ENCODE measurements around the gene NRDC.

The NRDC gene

GRCh38 chr1:51752073-51752948 lies 126.2 kb downstream of the NRDC start:
- no peak for TF ChIP-seq CTCF (IDR thresholded peaks at IDR 0.05; ENCODE audit: insufficient read depth, missing control alignments)
- DNase-seq (ENCODE audit: insufficient read length, low spot score) = no peak
- FAIRE-seq = no peak

GRCh38 chr1:51750729-51751128 lies 127.8 kb downstream of the NRDC start:
- no peak for TF ChIP-seq CTCF (IDR thresholded peaks at IDR 0.05; ENCODE audit: insufficient read depth, missing control alignments)
- FAIRE-seq = no peak
- no peak for DNase-seq (ENCODE audit: insufficient read length, low spot score)

GRCh38 chr1:51750218-51750617 lies 128.3 kb downstream of the NRDC start:
- FAIRE-seq (no peak), DNase-seq (ENCODE audit: insufficient read length, low spot score) (no peak)
- TF ChIP-seq CTCF (IDR thresholded peaks at IDR 0.05; ENCODE audit: insufficient read depth, missing control alignments) = no peak

GRCh38 chr1:51749151-51749550 lies 129.4 kb downstream of the NRDC start:
- TF ChIP-seq CTCF (IDR thresholded peaks at IDR 0.05; ENCODE audit: insufficient read depth, missing control alignments) = no peak
- FAIRE-seq = no peak
- no peak for DNase-seq (ENCODE audit: insufficient read length, low spot score)

- no peak for FAIRE-seq
- TF ChIP-seq CTCF (IDR thresholded peaks at IDR 0.05; ENCODE audit: insufficient read depth, missing control alignments) = no peak
- DNase-seq (ENCODE audit: insufficient read length, low spot score) = no peak
Measured at GRCh38 chr1:51745304-51745570, 133.3 kb downstream of the NRDC start.

GRCh38 chr1:51744506-51745303 lies 133.8 kb downstream of the NRDC start:
- TF ChIP-seq CTCF (IDR thresholded peaks at IDR 0.05; ENCODE audit: insufficient read depth, missing control alignments) = no peak
- FAIRE-seq = no peak
- no peak for DNase-seq (ENCODE audit: insufficient read length, low spot score)

All from D721Med (cell line).